A549 (cell line): ENCODE measurements around the gene SSH2.

Source experiments
- BHLHE40 ChIP-seq: IDR thresholded peaks from 2 replicates; pipeline ENCODE4 v1.6.1; 2012; ENCODE audit warnings: low read depth, low read length, inconsistent platforms
- CTCF ChIP-seq: fragments of >200 bp; sonication (Bioruptor Twin); formaldehyde crosslinking; IDR thresholded peaks from 3 replicates; pipeline ENCODE4 v1.5.1; 2016
- EP300 ChIP-seq, 2 experiments: fragments of >200 bp; sonication (Bioruptor Twin); formaldehyde crosslinking; IDR thresholded peaks; 2 replicates in 1 of 2; 3 replicates in 1 of 2; pipeline ENCODE4 v1.6.1; 2016 to 2017
- HMGXB4 ChIP-seq: fragments of 250-450 bp; sonication (Bioruptor Pico); IDR thresholded peaks from 2 replicates; pipeline ENCODE4 v1.5.0; 2021; ENCODE audit warnings: mild to moderate bottlenecking, moderate library complexity, borderline replicate concordance
- MAFK ChIP-seq: fragments of 450-650 bp; IDR thresholded peaks from 2 replicates; pipeline ENCODE4 v1.6.1; 2014; ENCODE audit not compliant: partially characterized antibody
- MAX ChIP-seq: IDR thresholded peaks from 2 replicates; pipeline ENCODE4 v1.6.1; 2012
- NR3C1 ChIP-seq: fragments of >200 bp; sonication (Bioruptor Twin); formaldehyde crosslinking; IDR thresholded peaks from 3 replicates; pipeline ENCODE4 v1.6.1; 2017
- PHF8 ChIP-seq: fragments of 200-600 bp; sonication (generic); IDR thresholded peaks from 2 replicates; pipeline ENCODE4 v1.6.1; 2016; ENCODE audit warnings: low read depth, mild to moderate bottlenecking, antibody characterized with exemption, moderate library complexity, borderline replicate concordance
- POLR2A ChIP-seq: IDR thresholded peaks from 2 replicates; pipeline ENCODE4 v1.6.1; 2012; ENCODE audit warnings: mild to moderate bottlenecking, low read length
- POLR2AphosphoS2 ChIP-seq: conservative IDR thresholded peaks from 2 replicates; pipeline ENCODE4 v1.6.1; 2012; ENCODE audit warnings: low read length, improper control_type of control experiment, inconsistent platforms
- RAD21 ChIP-seq, 2 experiments: fragments of >200 bp in 1 of 2; sonication (Bioruptor Twin) in 1 of 2; formaldehyde crosslinking in 1 of 2; IDR thresholded peaks in 1 of 2; conservative IDR thresholded peaks in 1 of 2; 2 replicates in 1 of 2; 3 replicates in 1 of 2; pipeline ENCODE4 v1.6.1; 2012 to 2018; ENCODE audit warnings: inconsistent platforms in 1 of 2
- RFX5 ChIP-seq: fragments of 450-650 bp; IDR thresholded peaks from 2 replicates; pipeline ENCODE4 v1.7.1; 2014; ENCODE audit warnings: antibody characterized with exemption, mild to moderate bottlenecking, moderate library complexity
- USF2 ChIP-seq: fragments of 450-650 bp; IDR thresholded peaks from 2 replicates; pipeline ENCODE4 v1.6.1; 2014; ENCODE audit warnings: antibody characterized with exemption

GRCh38 chr17:29620779-29621500 is 309.1 kb downstream of the SSH2 start:
- TF ChIP-seq CTCF (no peak), BHLHE40 (no peak), RFX5 (no peak), POLR2A (no peak), POLR2AphosphoS2 (no peak), EP300 (IDR thresholded peaks at IDR 0.05) (no peak), HMGXB4 (CRISPR knock-in tag) (no peak), PHF8 (no peak), MAFK (no peak), RAD21 (conservative IDR thresholded peaks at IDR 0.05 in 1 of 2, IDR thresholded peaks at IDR 0.05 in 1 of 2) (no peak), NR3C1 (no peak), MAX (no peak), USF2 (no peak)
